HG03280 (cell line): ENCODE results near the gene GALNT9.
"Not testable (repeated sequence)": the region's sequence is repeated elsewhere in the genome, so short reads cannot be mapped to it uniquely, and the experiment has no call there.

Experiments used
- ATAC-seq: cut with Tn5 transposase; IDR thresholded peaks from one replicate; pipeline ENCODE4 v1.9.1; 2021; ENCODE audit warnings: mild to moderate bottlenecking, moderate library complexity; ENCODE audit not compliant: unreplicated experiment

The GALNT9 gene

GRCh38 chr12:132253698-132254480, 75.5 kb downstream of the GALNT9 start:
- ATAC-seq: no peak

- ATAC-seq: not testable (repeated sequence)
Measured at GRCh38 chr12:132252981-132253380, 76.4 kb downstream of the GALNT9 start.

- no peak for ATAC-seq
Measured at GRCh38 chr12:132251741-132252490, 77.5 kb downstream of the GALNT9 start.

GRCh38 chr12:132251310-132251709, 78.1 kb downstream of the GALNT9 start:
- no peak for ATAC-seq

GRCh38 chr12:132250707-132251106, 78.7 kb downstream of the GALNT9 start:
- ATAC-seq: no peak

GRCh38 chr12:132249689-132250478, 79.5 kb downstream of the GALNT9 start:
- ATAC-seq: no peak

- no peak for ATAC-seq
Measured at GRCh38 chr12:132248453-132249167, 80.8 kb downstream of the GALNT9 start.

- no peak for ATAC-seq
Measured at GRCh38 chr12:132247718-132248452, 81.5 kb downstream of the GALNT9 start.

GRCh38 chr12:132246997-132247717, 82.2 kb downstream of the GALNT9 start:
- no peak for ATAC-seq

- no peak for ATAC-seq
Measured at GRCh38 chr12:132245521-132246101, 83.8 kb downstream of the GALNT9 start.

GRCh38 chr12:132244724-132245295, 84.6 kb downstream of the GALNT9 start:
- no peak for ATAC-seq

- ATAC-seq: no peak
Measured at GRCh38 chr12:132243596-132244310, 85.6 kb downstream of the GALNT9 start.

GRCh38 chr12:132243171-132243570, 86.2 kb downstream of the GALNT9 start:
- ATAC-seq: not testable (repeated sequence)

GRCh38 chr12:132240669-132241007, 88.8 kb downstream of the GALNT9 start:
- not testable (repeated sequence) for ATAC-seq

- ATAC-seq: no peak
Measured at GRCh38 chr12:132239796-132240668, 89.4 kb downstream of the GALNT9 start.

- ATAC-seq: no peak
Measured at GRCh38 chr12:132239392-132239791, 90.0 kb downstream of the GALNT9 start.

GRCh38 chr12:132238884-132239283, 90.5 kb downstream of the GALNT9 start:
- ATAC-seq: no peak
